ENCODE data around the gene NCL.

DNA sequence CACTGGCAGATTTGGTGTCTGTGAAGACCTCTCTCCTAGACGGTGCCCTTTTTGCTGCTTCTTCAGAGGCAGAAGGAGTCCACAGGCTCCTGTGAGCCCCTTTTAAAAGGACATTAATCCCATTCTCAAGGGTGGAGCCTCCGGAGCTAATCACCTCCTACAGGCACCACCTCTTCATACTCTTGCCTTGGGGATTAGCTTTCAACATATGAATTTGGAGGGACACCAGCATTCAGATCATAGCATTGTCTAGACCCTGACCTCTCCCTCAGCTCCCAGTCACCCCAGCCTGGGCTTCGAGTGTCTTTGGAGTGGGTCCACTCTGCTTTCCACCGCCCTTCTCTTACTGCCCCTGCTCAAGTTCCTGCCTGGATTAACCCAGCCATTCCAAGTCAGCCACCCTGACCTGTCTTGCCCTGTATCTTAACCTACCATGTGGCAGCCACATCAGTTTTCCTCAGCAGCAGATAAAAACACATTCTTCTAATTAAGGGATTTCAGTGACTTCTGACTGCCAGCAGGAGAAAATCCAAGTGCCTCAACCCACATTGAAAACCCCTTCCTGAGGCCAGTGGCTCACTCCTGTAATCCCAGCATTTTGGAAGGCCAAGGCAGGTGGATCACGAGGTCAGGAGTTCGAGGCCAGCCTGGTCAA lies 6.1 kb upstream of the NCL start:
- TF ChIP-seq, protein P1, sequence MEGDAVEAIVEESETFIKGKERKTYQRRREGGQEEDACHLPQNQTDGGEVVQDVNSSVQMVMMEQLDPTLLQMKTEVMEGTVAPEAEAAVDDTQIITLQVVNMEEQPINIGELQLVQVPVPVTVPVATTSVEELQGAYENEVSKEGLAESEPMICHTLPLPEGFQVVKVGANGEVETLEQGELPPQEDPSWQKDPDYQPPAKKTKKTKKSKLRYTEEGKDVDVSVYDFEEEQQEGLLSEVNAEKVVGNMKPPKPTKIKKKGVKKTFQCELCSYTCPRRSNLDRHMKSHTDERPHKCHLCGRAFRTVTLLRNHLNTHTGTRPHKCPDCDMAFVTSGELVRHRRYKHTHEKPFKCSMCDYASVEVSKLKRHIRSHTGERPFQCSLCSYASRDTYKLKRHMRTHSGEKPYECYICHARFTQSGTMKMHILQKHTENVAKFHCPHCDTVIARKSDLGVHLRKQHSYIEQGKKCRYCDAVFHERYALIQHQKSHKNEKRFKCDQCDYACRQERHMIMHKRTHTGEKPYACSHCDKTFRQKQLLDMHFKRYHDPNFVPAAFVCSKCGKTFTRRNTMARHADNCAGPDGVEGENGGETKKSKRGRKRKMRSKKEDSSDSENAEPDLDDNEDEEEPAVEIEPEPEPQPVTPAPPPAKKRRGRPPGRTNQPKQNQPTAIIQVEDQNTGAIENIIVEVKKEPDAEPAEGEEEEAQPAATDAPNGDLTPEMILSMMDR (IDR thresholded peaks at IDR 0.05) = no peak
- TF ChIP-seq POLR2AphosphoS5 (IDR thresholded peaks at IDR 0.05) = no peak
